T follicular helper cell (primary cell): ENCODE results near the gene MAP1LC3A.

Experiments used
- DNase-seq: peaks from one replicate; pipeline ENCODE4 v3.0.0-alpha.2; 2020; ENCODE audit warnings: low read depth

MAP1LC3A gene

DNA sequence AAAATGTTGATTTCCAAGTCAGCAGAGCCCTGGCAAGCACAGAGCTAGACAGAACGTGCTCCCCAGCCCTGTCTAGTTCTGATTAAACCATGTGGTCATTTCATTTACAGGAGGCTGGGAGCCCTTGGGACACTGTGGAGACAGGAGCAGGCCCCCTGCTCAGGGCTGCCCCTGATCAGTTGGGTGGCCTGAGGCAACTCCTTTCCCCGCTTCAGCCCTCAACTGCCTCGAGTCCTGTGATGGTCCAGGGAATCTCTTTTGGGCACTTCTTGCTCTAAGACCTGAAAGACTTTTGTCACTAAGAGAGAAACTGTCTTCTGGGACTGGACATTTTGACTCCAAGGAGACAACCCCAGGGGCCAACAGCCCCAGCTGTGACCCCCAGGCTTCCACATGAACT is 28.8 kb upstream of the MAP1LC3A start:
- DNase-seq, result no peak

DNA sequence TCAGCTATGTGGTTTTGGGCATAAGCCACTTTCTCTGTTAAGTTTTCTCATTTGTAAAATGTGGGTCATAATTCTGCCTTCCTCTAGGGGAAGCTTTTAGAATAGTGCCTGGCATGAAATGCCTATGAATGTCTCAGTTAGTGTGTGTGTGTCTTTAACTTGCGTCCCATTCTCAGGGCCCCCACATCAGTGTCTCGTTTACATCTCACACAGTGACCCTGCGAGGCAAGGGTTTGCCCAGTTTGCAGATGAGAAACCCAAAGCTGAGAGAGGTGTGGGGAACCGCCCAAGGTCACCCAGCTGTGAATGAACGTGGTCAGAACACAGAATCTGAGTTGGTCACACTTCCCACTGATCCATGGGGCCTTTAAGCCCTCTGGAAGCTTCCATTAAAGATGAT is 28.2 kb upstream of the MAP1LC3A start:
- DNase-seq, result no peak

DNA sequence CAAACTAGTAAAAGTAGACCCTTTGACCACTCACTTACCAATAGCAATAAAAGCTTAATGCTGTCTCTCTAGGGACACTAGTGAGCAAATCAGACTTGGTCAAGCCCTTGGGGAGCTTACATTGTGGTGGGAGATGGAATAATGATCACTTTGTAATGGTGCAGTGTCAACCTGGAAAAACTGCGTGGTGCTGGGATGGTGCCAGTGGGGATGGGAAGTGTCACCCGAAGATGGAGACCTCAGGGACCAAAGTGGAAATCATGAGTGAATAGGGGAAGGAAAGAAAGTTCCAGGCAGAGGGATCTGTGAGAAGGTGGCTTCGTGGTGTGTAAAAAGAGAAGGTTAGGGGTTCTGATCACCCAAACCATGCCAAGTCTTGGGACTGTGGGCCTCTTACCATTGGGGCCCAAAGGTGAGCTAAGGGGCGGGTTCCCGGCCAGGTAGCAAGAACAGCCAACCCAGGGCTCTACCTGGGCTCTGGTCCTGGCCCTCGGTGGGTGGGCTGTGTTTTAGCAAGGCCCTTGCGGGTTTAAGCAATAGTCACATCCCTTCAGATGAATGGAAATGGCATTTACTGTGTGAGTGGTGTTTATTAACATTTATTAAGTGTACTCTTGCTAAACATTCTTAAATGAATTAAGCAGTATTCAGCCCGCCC is 26.8 kb upstream of the MAP1LC3A start:
- DNase-seq, result no peak

DNA sequence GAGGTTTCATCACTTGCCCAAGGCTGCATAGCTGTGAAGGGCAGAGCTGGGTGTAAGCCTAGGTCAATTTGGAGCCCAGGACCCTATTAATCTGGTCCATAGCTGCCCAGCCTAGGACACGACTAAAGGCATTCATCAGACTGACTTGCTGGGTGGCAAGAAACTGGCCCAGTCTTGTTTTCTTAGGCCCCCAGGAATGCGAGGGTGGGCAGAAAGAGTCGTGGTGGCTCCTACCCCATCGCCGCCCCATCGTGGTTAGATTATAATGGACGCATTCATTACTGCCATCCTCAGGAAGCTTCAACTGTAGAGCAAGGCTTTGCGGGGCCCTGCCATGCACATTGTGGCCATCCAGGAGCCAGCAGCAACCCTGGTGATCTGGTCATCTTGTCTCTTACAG is 26.2 kb upstream of the MAP1LC3A start:
- no peak for DNase-seq

DNA sequence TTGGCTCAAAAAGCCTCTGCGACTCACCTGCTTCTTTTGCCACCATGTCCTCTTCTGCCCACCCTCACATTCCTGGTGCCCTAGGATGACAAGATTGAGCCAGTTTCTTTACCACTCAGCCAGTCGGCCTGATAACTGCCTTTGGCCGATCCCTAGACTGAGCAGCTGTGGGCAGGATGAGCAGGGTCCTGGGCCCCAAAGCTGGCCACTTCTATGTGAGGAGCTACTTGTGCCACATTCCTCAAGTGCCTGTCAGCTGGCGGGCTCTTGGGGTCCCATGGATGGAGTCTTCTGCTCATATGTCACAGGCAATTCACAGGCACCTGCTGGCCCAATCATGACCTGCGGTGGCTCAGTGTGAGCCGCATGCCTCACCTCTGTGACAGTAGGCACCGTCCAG is 25.8 kb upstream of the MAP1LC3A start:
- no peak for DNase-seq

DNA sequence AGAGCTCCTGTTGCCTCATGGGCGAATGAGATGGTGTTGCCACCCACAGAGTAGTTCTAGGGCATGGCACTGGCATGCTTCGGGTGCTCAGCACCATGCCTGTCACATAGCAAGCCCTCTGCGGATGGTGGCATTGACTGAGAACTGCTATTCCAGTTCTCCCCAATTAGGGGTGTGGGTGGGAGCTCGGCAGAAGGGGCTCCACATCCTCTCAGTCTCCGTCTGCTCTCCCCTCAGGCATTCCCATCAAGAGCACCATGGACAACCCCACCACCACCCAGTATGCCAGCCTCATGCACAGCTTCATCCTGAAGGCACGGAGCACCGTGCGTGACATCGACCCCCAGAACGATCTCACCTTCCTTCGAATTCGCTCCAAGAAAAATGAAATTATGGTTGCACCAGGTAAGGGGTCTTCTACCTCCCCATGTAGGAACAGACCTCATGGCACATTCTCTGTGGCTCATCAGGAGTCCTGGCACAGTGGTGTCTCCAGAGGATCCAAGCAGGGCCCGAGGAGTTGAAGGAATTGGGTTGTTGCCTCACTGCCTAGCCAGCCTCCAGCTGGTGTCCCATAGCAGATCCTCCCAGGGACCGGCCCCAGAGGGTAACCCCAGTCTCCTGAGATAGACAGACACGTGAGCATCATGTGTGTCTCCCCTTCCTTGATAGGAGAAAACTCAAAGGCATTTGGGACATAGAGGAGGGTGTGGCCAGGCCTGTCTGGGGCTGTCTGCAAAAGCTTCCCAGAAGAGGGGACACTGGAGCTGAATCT is 23.9 kb upstream of the MAP1LC3A start:
- no peak for DNase-seq

DNA sequence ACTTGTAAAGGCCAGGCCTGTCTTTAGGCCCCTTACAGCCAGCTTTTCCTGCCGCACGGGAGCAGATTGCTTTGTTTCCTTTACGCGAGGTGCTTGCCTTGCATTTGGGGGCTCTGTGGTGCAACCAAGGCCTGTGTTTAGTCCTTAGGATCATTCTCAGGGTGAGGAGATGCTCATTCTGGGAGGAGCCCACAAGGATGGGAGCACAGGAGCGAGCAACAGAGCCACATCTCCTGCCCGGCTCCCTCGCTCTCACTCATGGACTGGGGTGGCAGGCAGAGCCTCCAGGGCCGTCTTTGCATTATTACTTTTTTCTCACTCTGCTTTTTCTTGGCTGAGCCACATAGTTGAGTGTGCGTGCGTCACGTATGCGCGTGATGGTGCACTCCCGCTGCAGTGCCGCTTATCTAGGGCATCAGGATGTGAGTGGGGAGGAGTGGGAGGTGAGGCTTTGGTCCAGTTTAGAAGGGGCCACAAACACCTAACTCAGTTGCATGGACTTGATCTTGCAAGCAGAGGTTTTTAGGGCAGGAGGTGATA is 23.1 kb upstream of the MAP1LC3A start:
- no peak for DNase-seq

DNA sequence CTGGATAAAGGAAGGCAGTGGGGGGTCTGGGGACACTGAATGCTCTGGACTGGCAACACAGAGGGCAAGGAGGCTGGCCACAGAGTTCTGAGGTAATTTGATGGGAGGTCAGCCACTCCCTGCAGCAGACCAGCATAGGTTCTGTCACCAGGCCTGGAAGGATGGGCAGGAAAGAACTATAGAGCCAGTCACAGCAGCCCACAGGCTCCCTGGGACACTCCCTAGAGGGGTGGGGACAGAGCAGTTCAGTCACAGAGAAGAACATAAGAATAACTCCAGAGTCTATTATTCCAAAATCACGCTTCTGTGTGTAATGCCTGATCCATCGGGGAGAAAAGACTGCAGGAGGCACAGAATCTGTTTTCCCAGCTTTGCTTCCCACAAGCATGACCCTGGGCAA is 22.7 kb upstream of the MAP1LC3A start:
- DNase-seq, result no peak

DNA sequence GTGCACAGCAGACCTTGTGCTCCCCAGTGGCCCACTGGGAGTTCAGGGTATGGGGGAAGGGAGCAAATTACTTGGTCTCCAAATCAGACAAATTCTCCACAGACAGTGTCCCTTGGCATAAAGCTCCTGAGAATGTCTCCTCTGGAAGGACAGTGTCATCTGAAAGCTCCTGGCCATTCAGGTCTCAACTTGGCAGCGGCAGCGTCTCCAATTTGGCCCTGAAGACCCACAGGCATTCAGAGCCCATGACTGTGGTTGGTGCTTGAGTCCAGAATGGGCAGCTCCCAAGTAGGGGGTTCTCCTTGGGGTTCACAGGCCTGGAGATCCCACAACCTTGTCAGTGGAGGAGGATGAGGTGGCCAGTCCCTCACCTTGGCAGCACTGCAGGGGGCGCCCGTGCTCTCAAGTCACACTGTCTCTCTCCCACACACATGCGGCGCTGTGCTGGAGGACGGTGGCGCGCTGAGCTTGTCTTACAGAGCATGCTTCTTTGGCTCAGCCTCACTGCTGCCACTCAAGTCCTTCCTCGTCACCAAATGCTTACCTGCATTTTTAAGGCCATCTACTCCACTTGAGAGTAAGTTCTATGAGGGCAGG is 21.6 kb upstream of the MAP1LC3A start:
- peak; percentile 47 for DNase-seq

DNA sequence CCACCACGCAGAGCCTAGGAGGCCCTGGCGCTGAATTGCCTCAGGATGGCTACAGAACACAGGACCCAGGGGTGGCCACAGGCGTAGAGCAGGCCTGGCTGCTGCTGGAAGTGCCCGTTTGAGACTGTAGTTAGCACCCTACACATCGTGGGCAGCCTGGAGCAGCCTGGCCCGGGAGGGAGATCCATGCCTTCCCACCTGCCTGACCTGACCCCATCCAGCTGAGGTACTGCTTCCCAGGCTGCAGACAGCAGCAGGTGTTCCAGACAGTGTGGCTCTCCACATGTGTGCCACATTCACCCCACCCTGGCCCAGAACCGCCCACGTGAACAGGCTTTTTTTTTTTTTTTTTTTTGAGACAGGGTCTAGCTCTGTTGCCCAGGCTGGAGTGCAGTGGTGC is 20.9 kb upstream of the MAP1LC3A start:
- no peak for DNase-seq

DNA sequence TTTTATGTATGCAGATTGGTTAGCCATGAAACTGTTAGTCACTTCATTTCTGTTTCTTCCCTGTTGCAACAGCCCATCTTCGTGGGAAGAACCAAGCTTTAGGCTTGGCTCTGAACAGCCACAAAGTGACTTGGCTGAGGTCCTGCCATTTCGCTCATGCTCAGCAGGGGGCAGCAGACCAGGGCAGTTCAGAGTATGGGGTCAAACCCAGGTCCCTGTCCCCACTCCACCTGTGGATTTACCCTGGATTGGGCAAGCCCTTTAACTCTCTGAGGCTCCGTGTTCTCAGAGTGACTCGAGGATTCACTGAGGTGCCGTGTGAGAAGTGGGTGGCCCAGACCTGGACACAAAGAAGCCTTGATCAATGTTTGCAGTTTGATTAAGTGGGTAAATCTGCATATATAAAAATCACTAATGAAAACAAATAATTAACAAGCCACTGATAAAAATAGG is 19.8 kb upstream of the MAP1LC3A start:
- peak; percentile 35 for DNase-seq

DNA sequence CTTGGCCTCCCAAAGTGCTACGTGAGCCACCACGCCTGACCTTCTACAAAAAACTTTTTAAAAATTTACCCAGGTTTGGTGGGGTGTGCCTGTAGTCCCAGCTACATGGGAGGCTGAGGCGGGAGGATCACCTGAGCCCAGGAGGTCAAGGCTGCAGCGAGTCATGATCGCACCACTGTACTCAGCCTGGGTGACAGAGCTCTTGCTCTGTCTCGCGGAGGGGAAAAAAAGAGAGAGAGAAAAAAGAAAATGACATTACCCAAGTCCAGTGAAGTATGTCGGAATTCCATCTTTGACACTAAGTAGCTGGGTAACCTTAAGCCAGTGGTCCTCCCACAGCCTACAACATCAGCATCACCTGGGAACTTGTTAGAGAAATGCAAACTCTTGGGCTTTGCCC is 18.8 kb upstream of the MAP1LC3A start:
- no peak for DNase-seq

DNA sequence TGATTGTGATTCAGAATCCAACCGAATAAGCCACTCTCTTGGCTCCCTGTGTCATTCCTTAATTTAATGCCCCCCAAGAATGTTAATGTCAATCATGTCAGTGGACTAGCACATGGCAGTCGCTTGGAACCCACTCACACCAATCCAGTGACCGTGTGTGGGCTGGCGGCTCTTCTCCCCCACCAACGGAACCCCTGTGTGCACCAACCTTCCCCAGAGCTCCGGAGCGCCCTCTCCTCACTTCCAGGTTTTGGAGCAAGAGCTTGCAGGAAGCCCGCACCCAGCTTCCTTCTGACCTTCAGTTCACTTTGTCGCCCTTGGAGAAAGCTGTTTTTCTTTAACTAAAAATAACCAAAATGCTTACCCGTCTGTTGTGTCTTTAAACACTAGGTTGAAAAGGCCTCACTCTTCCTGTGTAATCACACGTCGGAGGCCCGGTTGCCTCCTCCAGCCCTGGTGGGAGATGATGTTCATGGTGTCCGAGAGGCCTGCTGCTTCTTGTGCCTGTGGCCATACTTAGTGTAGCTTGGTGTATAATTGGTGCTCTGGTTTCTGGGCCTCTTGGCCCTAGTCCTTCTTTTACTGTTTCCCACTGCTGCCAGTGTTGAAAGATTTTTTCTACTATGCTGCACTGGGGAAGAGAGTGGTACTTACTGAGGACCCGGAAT is 17.8 kb upstream of the MAP1LC3A start:
- no peak for DNase-seq

DNA sequence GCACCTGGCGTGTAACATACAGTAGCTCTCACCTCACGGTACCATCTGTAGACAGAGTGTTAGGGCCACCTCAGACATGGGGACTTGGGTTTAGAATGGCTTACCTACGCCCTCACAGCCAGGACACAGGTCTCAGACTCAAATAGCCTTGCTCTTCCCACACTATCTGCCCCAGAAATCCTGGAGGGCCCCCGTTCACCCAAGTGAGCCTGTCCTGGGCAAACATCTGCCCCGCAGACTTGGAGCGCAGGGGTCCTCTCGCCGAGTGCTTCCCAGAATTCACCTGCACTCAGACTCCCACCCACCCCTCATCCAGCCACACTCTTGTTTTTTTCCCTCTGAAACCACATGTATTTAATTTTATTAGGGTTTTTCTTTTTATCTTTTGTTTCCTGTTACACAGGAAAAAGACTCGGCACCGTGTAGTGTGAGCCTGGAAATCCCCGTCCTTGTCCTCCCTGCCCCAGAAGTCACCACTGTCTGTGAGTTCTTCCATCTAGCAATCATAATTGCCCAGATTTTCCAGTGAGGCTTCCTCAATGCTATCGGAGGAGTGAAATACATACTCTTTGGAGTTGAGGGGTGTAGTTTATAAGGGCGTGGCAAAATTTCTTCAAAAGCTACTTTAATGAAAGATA is 17.1 kb upstream of the MAP1LC3A start:
- DNase-seq, result peak; percentile 31

DNA sequence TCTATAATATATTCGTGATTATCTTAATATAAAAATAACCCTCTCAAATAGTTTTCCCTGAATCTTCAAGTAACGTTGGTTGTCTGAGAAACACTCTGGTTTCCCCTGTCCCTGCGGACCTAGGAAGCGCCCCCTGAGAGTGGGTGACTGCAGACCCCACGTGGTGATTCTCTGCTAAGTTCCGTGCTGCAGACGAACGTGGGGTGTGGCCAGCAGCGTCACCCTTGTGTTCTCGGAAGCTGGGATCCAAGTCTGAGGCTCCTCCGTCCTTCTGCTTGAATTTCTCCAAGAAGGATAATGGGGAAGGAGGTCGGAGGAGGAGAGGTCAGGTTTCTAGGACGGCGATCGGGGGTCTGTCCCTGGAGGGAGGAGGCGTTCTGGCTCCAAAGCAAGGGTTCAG is 16.6 kb upstream of the MAP1LC3A start:
- no peak for DNase-seq

DNA sequence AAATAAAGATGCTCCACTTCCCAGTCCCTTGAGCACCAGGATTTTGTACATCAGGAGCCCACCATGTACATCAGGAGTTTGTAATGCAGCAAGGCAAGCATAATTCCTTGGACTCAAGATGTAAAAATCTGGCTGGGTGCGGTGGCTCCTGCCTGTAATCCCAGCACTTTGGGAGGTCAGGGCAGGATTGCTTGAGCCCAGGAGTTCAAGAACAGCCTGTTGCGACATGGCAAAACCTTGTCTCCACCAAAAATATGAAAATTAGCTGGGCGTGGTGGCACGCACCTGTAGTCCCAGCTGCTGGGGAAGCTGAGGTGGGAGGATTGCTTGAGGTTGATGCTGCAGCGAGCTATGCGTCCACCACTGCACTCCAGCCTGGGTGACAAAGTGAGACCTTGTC is 16.1 kb upstream of the MAP1LC3A start:
- DNase-seq, result no peak

DNA sequence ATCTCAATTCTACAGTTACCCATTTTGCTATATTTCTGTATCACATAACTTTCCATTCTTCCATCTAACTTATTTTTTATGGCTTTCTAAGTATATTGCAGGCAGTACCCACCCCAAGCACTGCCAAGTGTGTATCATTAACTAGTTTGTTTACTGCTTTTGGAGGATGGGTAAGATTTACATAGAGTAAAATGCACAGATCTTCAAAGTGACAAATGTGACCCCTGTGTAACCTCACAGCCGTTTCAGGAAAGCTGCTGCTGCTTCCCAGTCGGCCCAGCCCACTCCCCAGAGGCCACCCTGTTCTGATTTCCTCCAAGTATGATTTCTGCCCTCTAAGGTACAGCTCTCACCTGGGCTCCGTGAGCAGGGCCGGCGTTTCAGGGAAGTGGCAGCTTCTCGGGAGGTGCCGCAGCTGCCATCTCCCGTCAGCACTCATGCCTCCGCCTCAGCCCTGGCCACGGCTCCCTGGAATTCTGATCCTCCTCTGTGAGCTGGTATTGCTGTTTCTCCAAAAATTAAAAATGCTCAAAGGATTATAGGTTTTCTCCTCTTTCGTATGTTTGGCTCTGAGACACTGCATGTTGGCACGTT is 15.0 kb upstream of the MAP1LC3A start:
- no peak for DNase-seq

DNA sequence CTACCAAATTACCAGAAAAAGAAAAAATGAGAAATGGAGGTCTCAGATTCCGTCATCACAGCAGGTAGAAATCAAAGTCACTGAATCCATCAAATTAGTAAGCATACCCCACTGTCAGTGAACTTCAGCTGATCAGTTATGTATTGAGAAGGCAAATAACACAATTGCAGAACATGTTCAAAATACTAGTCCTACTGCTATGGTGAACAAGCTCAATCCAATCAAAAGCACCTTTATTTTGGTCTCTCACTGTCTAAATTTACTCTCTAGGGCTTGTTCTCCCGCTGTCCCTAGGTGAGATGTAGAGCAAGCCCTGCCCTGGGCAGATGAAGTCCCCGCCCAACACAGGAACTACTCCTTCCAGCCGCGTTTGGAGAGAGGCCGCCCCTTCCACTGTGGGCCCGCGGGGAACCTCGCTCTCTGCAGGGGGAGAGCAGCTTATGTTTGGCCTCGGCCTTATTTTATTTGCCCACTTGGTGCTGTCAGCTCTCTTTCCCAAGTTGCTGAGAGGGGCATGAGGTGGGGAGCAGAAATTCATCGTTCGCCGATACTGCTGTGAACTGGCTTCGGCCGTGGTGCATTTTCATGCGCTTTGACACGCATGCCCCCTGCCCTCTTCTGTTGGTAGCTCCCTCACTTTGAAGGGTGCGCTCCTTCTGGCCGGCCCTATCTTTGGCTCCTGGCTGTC is 14.3 kb upstream of the MAP1LC3A start:
- DNase-seq, result no peak

DNA sequence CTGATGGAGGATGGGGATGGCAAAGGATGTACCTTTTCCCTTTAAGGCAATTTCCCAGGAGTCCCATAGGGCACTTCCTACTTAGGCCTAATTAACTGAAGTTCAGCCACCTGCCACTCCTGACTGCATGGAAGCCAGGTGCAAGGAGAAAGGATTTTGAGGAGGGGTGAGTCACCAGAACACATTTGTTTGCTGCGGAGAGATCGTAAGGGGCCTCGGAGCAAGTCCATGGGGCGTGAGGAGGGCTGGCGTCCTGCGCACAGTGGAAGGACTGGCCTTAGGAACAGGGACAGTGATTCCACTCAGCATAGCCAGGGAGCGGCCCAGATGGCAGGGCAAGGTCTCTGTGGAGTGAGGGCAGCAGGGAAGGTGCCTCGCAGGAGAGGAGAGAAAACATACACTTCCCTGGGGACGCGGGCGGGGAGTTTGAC is 11.8 kb upstream of the MAP1LC3A start:
- DNase-seq, result no peak

DNA sequence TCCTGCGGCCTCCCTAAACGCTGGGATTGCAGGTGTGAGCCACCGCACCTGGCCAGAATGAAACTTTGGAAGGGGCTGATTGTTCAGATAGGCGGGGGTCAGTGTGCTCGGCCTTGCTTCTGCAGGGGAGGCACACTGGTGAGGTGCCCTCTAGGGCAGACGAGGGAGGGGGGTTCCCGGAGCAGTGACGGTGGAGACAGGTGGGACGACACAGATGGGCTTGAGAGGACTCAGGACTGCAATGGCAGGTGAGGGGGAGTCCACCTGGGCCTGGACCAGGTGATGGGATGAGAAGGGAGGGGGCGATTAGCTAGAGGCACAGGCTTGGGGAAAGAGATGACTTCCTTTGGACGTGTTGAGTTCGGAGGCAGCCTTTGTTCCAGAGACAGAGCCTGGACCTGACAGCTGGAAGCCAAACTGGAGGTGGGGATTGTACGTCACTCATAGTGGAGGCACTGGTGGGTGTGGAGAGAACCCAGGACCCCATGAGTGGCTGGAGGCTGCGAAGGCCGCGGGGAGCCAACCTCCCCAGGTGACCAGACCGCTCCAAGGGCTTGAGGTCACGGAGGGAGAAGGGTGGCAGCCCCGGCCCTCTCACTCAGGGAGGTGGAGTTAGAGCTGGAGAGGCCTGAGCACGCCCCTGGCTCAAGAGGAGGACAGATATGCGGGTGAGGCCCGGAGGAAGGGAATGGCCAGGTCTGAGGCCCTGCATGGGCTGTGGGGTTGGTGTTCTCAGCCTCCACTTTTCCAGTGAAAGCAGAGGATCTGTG is 10.5 kb upstream of the MAP1LC3A start:
- no peak for DNase-seq
